ENCODE data around the gene CLTCL1. TPM values are rescaled to one million over a fixed set of nuclear protein-coding genes. Genes with fewer than 3 reads are reported as not detected.

CLTCL1 gene
- total RNA-seq, 1 experiment from 2014 or later = 7.9 TPM

DNA sequence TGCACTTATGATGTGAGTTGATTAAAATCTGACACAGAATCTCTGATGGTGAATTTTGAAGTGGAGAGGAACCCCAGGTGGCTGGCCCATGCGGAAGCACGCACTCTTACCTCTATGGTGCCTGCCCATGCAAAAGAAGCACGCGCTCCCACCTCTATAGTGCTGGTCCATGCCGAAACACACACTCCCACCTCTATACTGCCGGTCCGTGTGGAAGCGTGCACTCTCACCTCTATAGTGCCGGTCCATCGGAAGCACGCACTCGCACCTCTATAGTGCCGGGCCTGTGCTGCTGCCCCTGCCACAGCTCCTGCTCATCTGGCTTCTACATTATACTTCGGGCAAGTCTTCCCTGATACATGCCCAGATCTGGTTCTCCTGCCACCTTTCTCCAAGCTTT, 76.2 kb downstream of the CLTCL1 start:
- H3K27me3 Mint-ChIP-seq (ENCODE audit: insufficient read depth, unreplicated experiment) = no peaks in the 10 kb centered on the region
- H3K27me3 ChIP-seq (replicated peaks; ENCODE audit: control insufficient read depth, insufficient read depth, low read length) = no peaks in the 10 kb centered on the region
- H3K4me1 ChIP-seq = no peaks in the 10 kb centered on the region
- ChIA-PET POLR2A (no interaction called here), CTCF (no interaction called here)
- no peak overlapping the region for H3K4me3 Mint-ChIP-seq (ENCODE audit: unreplicated experiment)
- no peaks in the 10 kb centered on the region for H3K4me1 Mint-ChIP-seq (ENCODE audit: low read depth, unreplicated experiment)
- no peaks in the 10 kb centered on the region for H3K36me3 ChIP-seq (ENCODE audit: control insufficient read depth, insufficient read depth, low read length)
- no peaks in the 10 kb centered on the region for H3K36me3 Mint-ChIP-seq (ENCODE audit: insufficient read depth, unreplicated experiment)
- no TSS peak for BruUV-seq (replicated peaks)
- H3K9me3 Mint-ChIP-seq (ENCODE audit: unreplicated experiment) = no peaks in the 10 kb centered on the region
- intact Hi-C loops (cut with micrococcal nuclease; ENCODE audit: unreplicated experiment) = no loop called here
- no peaks in the 10 kb centered on the region for H3K9me3 ChIP-seq
- TF ChIP-seq, protein P1, sequence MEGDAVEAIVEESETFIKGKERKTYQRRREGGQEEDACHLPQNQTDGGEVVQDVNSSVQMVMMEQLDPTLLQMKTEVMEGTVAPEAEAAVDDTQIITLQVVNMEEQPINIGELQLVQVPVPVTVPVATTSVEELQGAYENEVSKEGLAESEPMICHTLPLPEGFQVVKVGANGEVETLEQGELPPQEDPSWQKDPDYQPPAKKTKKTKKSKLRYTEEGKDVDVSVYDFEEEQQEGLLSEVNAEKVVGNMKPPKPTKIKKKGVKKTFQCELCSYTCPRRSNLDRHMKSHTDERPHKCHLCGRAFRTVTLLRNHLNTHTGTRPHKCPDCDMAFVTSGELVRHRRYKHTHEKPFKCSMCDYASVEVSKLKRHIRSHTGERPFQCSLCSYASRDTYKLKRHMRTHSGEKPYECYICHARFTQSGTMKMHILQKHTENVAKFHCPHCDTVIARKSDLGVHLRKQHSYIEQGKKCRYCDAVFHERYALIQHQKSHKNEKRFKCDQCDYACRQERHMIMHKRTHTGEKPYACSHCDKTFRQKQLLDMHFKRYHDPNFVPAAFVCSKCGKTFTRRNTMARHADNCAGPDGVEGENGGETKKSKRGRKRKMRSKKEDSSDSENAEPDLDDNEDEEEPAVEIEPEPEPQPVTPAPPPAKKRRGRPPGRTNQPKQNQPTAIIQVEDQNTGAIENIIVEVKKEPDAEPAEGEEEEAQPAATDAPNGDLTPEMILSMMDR (IDR thresholded peaks at IDR 0.05; ENCODE audit: insufficient read depth in 1 of 2, low read depth in 1 of 2, low read length in 1 of 2, severe bottlenecking in 1 of 2, unreplicated experiment in 1 of 2) = no peak
- no peak overlapping the region for H3K27ac Mint-ChIP-seq (ENCODE audit: unreplicated experiment)
- H3K4me3 ChIP-seq (ENCODE audit: low read depth, low read length) = no peak overlapping the region
- no peak for DNase-seq

DNA sequence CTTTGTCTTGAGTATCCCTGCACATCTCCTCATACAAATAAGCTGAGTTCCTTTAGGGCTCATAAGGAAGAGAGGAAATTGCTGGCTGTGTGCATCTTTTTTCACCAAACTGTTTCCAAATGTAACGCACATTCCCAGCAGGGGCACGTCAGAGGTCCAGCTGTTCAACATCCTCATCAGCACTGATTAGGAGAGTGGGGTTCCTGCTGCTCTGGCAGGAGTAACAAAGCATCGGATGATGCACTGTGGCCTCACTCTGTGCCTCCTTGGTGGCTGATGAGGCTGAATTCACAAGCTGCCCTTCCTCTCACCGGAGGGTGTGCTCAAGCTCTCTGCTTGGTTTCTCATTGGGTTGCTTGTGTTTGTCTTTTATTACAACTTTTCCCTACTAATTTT, 77.4 kb downstream of the CLTCL1 start:
- no peaks in the 10 kb centered on the region for H3K27me3 Mint-ChIP-seq (ENCODE audit: insufficient read depth, unreplicated experiment)
- Histone ChIP-seq H3K27me3 (replicated peaks; ENCODE audit: control insufficient read depth, insufficient read depth, low read length) (no peaks in the 10 kb centered on the region), H3K9me3 (no peaks in the 10 kb centered on the region), H3K4me3 (ENCODE audit: low read depth, low read length) (no peak overlapping the region), H3K36me3 (ENCODE audit: control insufficient read depth, insufficient read depth, low read length) (no peaks in the 10 kb centered on the region), H3K4me1 (no peaks in the 10 kb centered on the region)
- TF ChIP-seq, protein P1 (IDR thresholded peaks at IDR 0.05; ENCODE audit: insufficient read depth in 1 of 2, low read depth in 1 of 2, low read length in 1 of 2, severe bottlenecking in 1 of 2, unreplicated experiment in 1 of 2) = no peak
- POLR2A ChIA-PET = no interaction called here
- H3K4me1 Mint-ChIP-seq (ENCODE audit: low read depth, unreplicated experiment) = no peaks in the 10 kb centered on the region
- intact Hi-C loops (cut with micrococcal nuclease; ENCODE audit: unreplicated experiment) = no loop called here
- H3K36me3 Mint-ChIP-seq (ENCODE audit: insufficient read depth, unreplicated experiment) = no peaks in the 10 kb centered on the region
- no peak for DNase-seq
- CTCF ChIA-PET = no interaction called here
- no peak overlapping the region for H3K27ac Mint-ChIP-seq (ENCODE audit: unreplicated experiment)
- no peak overlapping the region for H3K4me3 Mint-ChIP-seq (ENCODE audit: unreplicated experiment)
- BruUV-seq (replicated peaks) = no TSS peak
- H3K9me3 Mint-ChIP-seq (ENCODE audit: unreplicated experiment) = no peaks in the 10 kb centered on the region

DNA sequence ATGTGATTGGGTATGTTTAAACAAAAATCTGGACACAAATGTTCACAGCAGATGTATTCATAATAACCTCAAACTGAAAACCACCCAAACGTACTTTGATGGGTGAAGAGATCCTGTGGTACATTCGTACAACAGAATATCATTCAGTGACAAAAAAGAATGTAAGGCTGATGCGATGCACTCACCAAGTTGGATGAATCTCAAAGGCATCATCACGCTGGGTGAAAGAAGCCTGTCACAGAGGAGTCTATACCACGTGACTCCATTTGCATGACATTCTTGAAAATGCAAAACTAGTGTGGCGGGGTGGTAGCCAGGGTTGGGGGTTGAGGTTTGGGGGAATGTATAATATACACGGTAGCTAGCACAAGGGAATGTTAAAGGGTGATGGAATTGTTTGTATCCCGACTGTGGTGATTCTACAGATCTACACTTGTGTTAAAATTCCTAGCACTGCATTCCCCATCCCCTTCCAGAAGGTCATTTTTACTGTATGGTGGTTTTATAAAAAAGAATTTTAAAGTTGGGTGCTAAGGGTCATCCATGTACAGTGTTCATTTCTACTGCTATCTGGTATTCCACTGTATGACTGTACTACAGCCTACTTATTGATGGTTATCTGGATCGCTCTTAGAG, 78.0 kb downstream of the CLTCL1 start:
- no TSS peak for BruUV-seq (replicated peaks)
- no peaks in the 10 kb centered on the region for H3K36me3 ChIP-seq (ENCODE audit: control insufficient read depth, insufficient read depth, low read length)

More for the DNA sequence above, 78.0 kb downstream of the CLTCL1 start:
- Mint-ChIP-seq H3K27me3 (ENCODE audit: insufficient read depth, unreplicated experiment) (no peaks in the 10 kb centered on the region), H3K4me3 (ENCODE audit: unreplicated experiment) (no peak overlapping the region), H3K9me3 (ENCODE audit: unreplicated experiment) (no peaks in the 10 kb centered on the region), H3K36me3 (ENCODE audit: insufficient read depth, unreplicated experiment) (no peaks in the 10 kb centered on the region), H3K27ac (ENCODE audit: unreplicated experiment) (no peak overlapping the region), H3K4me1 (ENCODE audit: low read depth, unreplicated experiment) (no peaks in the 10 kb centered on the region)
- no peak for DNase-seq
- Histone ChIP-seq H3K27me3 (replicated peaks; ENCODE audit: control insufficient read depth, insufficient read depth, low read length) (no peaks in the 10 kb centered on the region), H3K9me3 (no peaks in the 10 kb centered on the region), H3K4me3 (ENCODE audit: low read depth, low read length) (no peak overlapping the region), H3K4me1 (no peaks in the 10 kb centered on the region)
- TF ChIP-seq, protein P1 (IDR thresholded peaks at IDR 0.05; ENCODE audit: insufficient read depth in 1 of 2, low read depth in 1 of 2, low read length in 1 of 2, severe bottlenecking in 1 of 2, unreplicated experiment in 1 of 2) = no peak
- ChIA-PET POLR2A (no interaction called here), CTCF (no interaction called here)
- intact Hi-C loops (cut with micrococcal nuclease; ENCODE audit: unreplicated experiment) = no loop called here

All from Caco-2 (cell line).